K562 (cell line): ENCODE data around the gene LANCL3. TPM values are rescaled to one million over a fixed set of nuclear protein-coding genes. Genes with fewer than 3 reads are reported as not detected.

Experiments used
- CGGBP1 ChIP-seq: fragments of 250-450 bp; sonication (Bioruptor Pico); IDR thresholded peaks from 2 replicates; pipeline ENCODE4 v1.9.0; 2021; ENCODE audit warnings: mild to moderate bottlenecking
- HMBOX1 ChIP-seq: sonication (generic); IDR thresholded peaks from 2 replicates; pipeline ENCODE4 v1.6.1; 2016
- HSF4 ChIP-seq: fragments of 250-450 bp; sonication (Bioruptor Pico); IDR thresholded peaks from 2 replicates; pipeline ENCODE4 v2.1.2; 2022; ENCODE audit warnings: mild to moderate bottlenecking, moderate library complexity, borderline replicate concordance
- MAZ ChIP-seq, 2 experiments: fragments of 450-650 bp in 1 of 2; sonication (generic) in 1 of 2; formaldehyde crosslinking; IDR thresholded peaks in 1 of 2; conservative IDR thresholded peaks in 1 of 2; 2 replicates each; pipeline versions ENCODE4 v1.4.0 to v1.5.0; 2020; ENCODE audit warnings: mild to moderate bottlenecking in 1 of 2, missing genetic modification reagents in 1 of 2
- MCM3 ChIP-seq: fragments of 450-650 bp; IDR thresholded peaks from 2 replicates; pipeline ENCODE4 v1.6.1; 2016
- POLR2G ChIP-seq: fragments of 200-400 bp; formaldehyde crosslinking; IDR thresholded peaks from 2 replicates; pipeline ENCODE4 v1.6.1; 2017; ENCODE audit warnings: low read depth, mild to moderate bottlenecking, antibody characterized with exemption, low read length, moderate library complexity
- RREB1 ChIP-seq: fragments of 250-450 bp; sonication (Bioruptor Pico); IDR thresholded peaks from 2 replicates; pipeline ENCODE4 v1.4.0; 2020
- YY1 ChIP-seq, 3 experiments: IDR thresholded peaks; 2 replicates each; pipeline ENCODE4 v1.6.1; 2011; ENCODE audit warnings: low read length in 2 of 3, mild to moderate bottlenecking in 2 of 3, moderate library complexity in 2 of 3, borderline replicate concordance in 1 of 3, control low read depth in 1 of 3, low read depth in 1 of 3; ENCODE audit not compliant: insufficient read depth in 3 of 3, insufficient replicate concordance in 2 of 3, control insufficient read depth in 1 of 3, insufficient read length in 1 of 3; ENCODE audit errors: extremely low read depth in 1 of 3
- ZNF695 ChIP-seq: fragments of 450-650 bp; formaldehyde crosslinking; IDR thresholded peaks from 2 replicates; pipeline ENCODE4 v1.4.0; 2020; ENCODE audit warnings: mild to moderate bottlenecking, moderate library complexity
- polyA plus RNA-seq, 8 experiments: library from polyadenylated mRNA; depleted of rRNA in 4 of 8; stranded (reverse) in 5 of 8; unstranded in 3 of 8; fragments of >200 nt; fragmentation: Nextera tagmentation in 2 of 8; fragmentation: Illumina TruSeq in 1 of 8; extraction: Ambion mirVana in 2 of 8; extraction: Trizol in 1 of 8; gene quantifications; 2 replicates each; pipeline versions ENCODE4 v1.2.1 to v1.2.3, GENCODE V29; 2011 to 2014; ENCODE audit warnings: inconsistent platforms in 1 of 8, missing spikeins in 1 of 8
- total RNA-seq, 7 experiments: library from RNA; depleted of rRNA in 6 of 7; stranded (reverse); fragments of >200 nt in 6 of 7; fragmentation: Illumina TruSeq in 2 of 7; extraction: Trizol in 2 of 7; gene quantifications; 2 replicates each; pipeline versions ENCODE4 v1.2.1 to v1.2.3, GENCODE V29; 2011 to 2021; ENCODE audit warnings: low replicate concordance in 1 of 7

The LANCL3 gene
- total and polyA plus RNA-seq, 9 of the 15 experiments (the other 6 are each of a cell fraction or from before 2014, with no cell fraction given), result 0.41 to 1.5 (median 0.58) TPM

- TF ChIP-seq ZNF695 (CRISPR knock-in tag), result no peak
- TF ChIP-seq MAZ (CRISPR knock-in tag; conservative IDR thresholded peaks at IDR 0.05 in 1 of 2, IDR thresholded peaks at IDR 0.05 in 1 of 2), result peak in 1 of 2 experiments; percentile 48; a peak in 1 of 4 replicates
- no peak for TF ChIP-seq HMBOX1
- TF ChIP-seq MCM3, result no peak
- TF ChIP-seq RREB1 (CRISPR knock-in tag), result no peak
- TF ChIP-seq HSF4 (CRISPR knock-in tag), result no peak
- no peak for TF ChIP-seq CGGBP1
- peak in 2 of 3 experiments; percentile 4 to 22 for TF ChIP-seq YY1 (IDR thresholded peaks at IDR 0.05; ENCODE audit: borderline replicate concordance in 1 of 3, control insufficient read depth in 1 of 3, extremely low read depth in 1 of 3, insufficient read depth in 3 of 3, insufficient read length in 1 of 3, insufficient replicate concordance in 2 of 3, low read depth in 1 of 3, low read length in 2 of 3)
- peak; percentile 84 for TF ChIP-seq POLR2G
These were observed 114.2 kb downstream of the LANCL3 start, which contains the start of gene XK (continued) for GRCh38 chrX:37685381-37686359.
